ENCODE data around the gene XYLB.
A peak's percentile ranks its signal among the peaks of the same experiment; 100 is the strongest.

XYLB gene

DNA sequence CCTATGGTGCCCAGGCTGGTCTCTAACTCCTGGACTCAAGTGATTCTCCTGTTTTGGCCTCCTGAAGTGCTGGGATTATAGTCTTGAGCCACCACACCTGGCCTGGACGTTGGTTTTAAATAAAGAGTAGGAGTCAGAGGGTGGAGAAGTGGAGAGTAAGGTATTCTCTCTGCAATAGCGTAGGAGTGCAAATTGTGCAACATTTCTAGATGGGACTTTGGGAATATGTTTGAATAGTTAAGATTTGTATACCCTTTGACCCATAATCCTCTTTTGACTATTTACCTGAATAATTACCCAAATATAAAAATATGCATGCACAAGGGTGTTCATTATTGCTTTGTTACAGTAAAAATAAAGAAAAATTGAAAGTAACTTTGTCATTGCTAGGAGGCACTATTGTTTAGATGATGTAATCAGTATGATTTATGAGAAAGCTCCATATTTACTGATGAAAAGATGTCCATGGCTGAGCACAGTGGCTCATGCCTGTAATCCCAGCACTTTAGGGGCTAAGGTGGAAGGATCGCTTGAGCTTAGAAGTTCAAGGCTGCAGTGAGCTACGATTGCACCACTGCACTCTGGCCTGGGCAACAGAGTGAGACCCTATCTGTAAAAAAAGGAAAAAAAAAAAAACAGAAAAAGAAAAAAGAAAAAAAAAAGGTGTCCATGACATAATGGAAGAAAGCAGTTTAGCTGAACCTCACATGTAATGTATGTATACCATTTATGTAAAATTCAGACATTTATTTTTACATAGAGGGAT lies 15.1 kb upstream of the XYLB start:
- FAIRE-seq: no peak
- TF ChIP-seq POLR2AphosphoS5 (IDR thresholded peaks at IDR 0.05; ENCODE audit: low read depth, low read length) (no peak), TAF1 (IDR thresholded peaks at IDR 0.05; ENCODE audit: borderline replicate concordance, low read depth, low read length) (no peak), POLR2A (IDR thresholded peaks at IDR 0.05; ENCODE audit: low read depth, low read length) (no peak)
- DNase-seq (ENCODE audit: insufficient read length): no peak

DNA sequence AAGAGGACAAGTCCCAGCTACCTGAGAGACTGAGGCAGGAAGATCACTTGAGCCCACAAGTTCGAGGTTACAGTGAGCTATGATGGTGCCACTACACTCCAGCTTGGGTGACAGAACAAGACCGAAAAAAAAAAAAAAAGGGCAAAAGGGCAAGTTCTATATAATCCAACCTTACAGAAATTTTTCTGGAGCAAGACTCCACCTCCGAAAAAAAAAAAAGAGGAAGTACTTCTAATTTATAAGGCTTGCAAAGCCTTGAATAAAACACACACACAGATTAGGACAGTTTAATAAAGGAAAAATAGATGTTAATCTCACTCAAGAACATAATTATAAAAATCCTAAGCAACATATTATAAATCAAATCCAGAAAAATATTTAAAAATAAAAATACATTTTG lies 14.4 kb upstream of the XYLB start:
- no peak for FAIRE-seq
- no peak for DNase-seq (ENCODE audit: insufficient read length)
- no peak for TF ChIP-seq TAF1 (IDR thresholded peaks at IDR 0.05; ENCODE audit: borderline replicate concordance, low read depth, low read length)
- no peak for TF ChIP-seq POLR2A (IDR thresholded peaks at IDR 0.05; ENCODE audit: low read depth, low read length)
- no peak for TF ChIP-seq POLR2AphosphoS5 (IDR thresholded peaks at IDR 0.05; ENCODE audit: low read depth, low read length)

DNA sequence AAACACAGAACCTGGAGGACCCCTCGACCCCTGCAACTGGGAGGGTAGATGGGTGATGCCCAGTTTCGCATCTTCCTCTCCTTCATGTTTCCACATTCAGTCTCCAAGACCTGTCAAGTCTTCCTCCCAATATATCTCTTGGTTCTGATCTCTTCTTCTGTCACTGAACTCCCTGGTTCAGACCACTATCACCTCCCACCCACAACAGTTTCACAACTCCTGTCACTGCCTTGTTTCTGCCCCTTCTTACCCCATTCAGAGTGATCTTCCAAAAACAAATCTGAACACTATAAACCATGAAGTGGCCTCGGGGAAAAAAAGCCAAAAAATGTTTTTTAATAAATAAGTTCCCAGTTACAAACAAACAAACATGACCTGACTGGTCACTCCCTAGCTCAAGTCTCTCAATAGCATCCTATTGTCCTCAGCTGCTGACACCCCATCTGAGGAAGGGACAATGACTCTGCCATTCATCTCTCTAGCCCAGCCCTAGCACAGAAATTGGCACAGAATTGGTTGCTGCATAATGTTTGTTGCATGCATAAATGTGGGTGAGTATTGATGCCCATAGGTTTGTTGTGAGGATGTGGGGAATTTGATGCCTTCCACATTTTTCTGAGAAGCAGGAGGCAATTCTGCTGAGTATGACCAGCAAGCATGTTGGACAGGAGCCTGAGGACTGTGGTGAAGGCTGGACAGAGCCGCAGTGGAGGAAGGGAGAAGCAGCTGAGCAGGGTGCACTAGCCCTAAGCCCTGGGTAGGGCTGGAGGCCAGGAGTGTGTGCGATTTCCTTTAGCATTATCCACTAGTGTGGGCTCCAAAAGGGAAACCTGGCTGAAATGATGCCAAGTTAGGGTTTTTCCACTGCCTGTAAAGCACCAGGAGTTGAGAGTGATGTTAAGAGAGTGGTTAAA lies 12.2 kb upstream of the XYLB start:
- TF ChIP-seq POLR2AphosphoS5 (IDR thresholded peaks at IDR 0.05; ENCODE audit: low read depth, low read length) (no peak), POLR2A (IDR thresholded peaks at IDR 0.05; ENCODE audit: low read depth, low read length) (no peak), TAF1 (IDR thresholded peaks at IDR 0.05; ENCODE audit: borderline replicate concordance, low read depth, low read length) (no peak)
- FAIRE-seq (no peak), DNase-seq (ENCODE audit: insufficient read length) (no peak)

DNA sequence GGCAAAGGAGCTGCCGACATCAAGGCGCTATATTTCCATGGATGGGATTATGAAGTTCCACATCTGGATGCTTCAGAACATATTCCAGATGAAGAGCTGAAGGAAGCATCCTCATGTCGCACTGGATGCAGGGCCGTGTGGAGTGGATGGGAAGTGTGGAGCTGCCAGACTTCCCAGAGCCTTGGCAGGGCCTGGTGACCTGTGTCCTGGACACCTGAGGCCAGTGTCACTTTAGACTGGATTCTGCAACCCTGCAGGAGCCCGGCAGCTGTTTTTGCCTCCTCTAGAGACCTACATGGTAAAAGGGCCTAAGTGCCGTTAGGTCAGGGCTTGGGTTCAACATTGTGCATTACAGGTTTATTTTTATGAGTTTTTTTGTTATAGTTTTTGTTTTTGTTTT lies 11.3 kb upstream of the XYLB start:
- TF ChIP-seq POLR2A (IDR thresholded peaks at IDR 0.05; ENCODE audit: low read depth, low read length) (no peak), POLR2AphosphoS5 (IDR thresholded peaks at IDR 0.05; ENCODE audit: low read depth, low read length) (no peak), TAF1 (IDR thresholded peaks at IDR 0.05; ENCODE audit: borderline replicate concordance, low read depth, low read length) (no peak)
- no peak for FAIRE-seq
- no peak for DNase-seq (ENCODE audit: insufficient read length)

DNA sequence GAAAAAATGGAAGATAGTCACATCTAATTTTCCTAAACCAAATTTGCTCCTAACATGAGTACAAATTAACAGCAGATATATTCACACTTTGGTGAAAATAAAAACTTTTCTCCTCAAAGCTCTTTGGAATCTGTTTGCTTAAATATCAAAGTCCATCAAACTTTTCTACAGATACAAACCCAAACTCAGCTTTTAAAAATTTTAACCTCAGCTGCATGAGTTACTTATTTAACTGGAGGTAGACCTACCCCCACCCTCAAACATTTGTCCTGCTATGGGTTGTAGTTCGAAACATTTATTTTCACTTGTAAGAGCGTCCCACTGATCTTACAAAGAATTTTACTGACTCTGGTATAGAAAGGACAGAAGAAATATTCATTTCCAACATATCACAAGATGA lies 8.9 kb upstream of the XYLB start:
- FAIRE-seq (no peak), DNase-seq (ENCODE audit: insufficient read length) (no peak)
- TF ChIP-seq POLR2A (IDR thresholded peaks at IDR 0.05; ENCODE audit: low read depth, low read length) (no peak), TAF1 (IDR thresholded peaks at IDR 0.05; ENCODE audit: borderline replicate concordance, low read depth, low read length) (no peak), POLR2AphosphoS5 (IDR thresholded peaks at IDR 0.05; ENCODE audit: low read depth, low read length) (no peak)

DNA sequence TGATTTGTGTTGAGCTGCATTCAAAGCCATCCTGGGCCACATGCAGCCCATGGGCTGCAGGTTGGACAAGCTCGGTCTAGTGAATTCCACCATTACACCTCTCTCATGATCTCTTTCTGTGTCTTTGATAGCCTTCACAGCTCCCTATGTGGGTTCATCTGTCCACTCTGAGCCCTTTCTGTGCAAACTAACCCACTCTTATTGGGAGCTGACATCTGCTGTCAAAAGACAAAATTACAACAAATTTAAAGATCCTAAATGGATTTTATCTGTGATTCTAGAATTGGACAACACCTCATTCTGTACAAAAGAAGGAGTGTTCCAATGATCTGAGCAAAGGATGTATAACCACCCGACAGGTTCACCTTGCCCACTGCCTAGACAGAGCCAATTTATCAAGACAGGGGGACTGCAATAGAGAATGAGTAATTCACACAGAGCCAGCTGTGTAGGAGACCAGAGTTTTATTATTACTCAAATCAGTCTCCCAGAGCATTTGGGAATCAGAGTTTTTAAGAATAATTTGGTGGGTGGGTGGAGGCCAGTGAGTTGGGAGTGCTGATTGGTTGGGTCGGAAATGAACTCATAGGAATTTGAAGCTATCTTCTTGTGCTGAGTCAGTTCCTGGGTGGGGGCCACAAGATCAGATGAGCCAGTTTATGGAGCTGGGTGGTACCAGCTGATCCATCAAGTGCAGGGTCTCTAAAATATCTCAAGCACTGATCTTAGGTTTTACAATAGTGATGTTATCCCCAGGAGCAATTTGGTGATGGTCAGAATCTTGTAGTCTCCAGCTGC lies 2.6 kb upstream of the XYLB start:
- no peak for FAIRE-seq

DNA sequence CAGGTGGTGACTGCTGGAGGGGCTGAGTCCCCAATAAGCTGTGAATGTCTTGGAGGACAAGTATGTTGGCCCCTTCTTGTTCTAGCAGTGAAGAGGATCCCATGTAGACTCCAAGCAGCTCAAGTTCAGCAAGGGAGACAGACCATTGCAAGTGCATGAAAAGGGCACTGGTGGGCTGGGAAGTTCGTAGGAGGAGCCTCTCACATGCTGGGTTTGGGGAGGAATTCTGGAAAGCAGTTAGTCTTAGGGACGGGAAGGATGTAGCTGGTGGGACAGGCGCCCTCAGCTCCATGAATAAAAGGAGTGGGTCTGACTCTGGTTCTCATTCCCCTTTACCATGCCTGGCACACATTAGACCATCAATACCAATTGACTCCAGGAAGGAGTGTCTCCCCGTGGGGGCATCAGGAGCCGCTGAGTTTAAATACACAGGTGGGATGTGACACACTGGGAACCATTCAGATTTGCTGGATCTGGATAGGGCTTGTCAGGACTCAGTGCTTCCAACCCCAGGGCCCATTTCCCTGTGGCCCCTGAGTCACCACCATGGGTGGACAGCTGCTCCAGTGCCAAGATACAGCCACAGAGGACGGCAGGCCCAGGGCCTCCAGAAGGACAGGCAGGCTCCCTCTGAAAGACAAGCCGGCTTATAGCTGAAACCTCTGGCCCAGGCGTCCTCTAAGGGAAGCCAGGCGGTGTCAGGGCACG lies 552 bp upstream of the XYLB start:
- DNase-seq (ENCODE audit: insufficient read length) (no peak), FAIRE-seq (no peak)
- no peak for TF ChIP-seq TAF1 (IDR thresholded peaks at IDR 0.05; ENCODE audit: borderline replicate concordance, low read depth, low read length)
- TF ChIP-seq POLR2AphosphoS5 (IDR thresholded peaks at IDR 0.05; ENCODE audit: low read depth, low read length): no peak
- TF ChIP-seq POLR2A (IDR thresholded peaks at IDR 0.05; ENCODE audit: low read depth, low read length): no peak

More for the DNA sequence above, 2.6 kb upstream of the XYLB start:
- DNase-seq (ENCODE audit: insufficient read length): no peak
- TF ChIP-seq TAF1 (IDR thresholded peaks at IDR 0.05; ENCODE audit: borderline replicate concordance, low read depth, low read length): no peak
- TF ChIP-seq POLR2A (IDR thresholded peaks at IDR 0.05; ENCODE audit: low read depth, low read length): no peak
- no peak for TF ChIP-seq POLR2AphosphoS5 (IDR thresholded peaks at IDR 0.05; ENCODE audit: low read depth, low read length)

DNA sequence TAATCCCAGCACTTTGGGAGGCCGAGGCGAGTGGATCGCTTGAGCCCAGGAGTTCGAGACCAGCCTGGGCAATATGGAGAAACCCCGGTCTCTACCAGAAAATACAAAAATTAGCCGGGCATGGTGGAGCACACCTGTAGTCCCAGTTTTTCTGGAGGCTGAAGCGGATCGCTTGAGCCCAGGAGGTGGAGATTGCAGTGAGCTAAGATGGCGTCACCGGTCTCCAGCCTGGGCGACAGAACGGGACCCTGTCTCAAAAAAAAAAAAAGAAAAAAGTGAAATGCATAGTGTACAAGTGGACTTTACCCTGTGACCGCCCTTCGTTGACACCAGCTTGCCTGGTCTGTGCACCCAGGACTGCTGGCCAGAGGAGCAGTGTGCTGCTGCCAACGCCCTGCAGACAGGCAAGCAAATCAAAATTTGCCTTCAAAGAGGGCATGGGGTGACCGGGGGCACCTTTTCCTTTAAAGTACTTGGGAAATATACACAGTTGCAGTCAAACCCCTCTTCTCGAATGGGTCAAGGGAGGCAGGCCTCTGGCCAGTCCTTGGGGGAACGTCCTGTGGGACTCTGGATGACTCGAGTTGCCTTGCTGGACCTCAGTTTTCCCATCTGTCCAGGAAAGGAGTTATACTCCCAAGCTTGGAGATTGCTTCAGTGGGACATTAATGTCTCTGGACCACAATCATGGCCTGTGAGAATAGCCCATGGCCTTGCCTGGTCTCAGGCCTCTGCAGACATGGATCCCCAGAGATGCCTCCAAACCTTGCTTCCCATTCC lies 1.0 kb downstream of the XYLB start:
- FAIRE-seq: peak; percentile 5
- TF ChIP-seq TAF1 (IDR thresholded peaks at IDR 0.05; ENCODE audit: borderline replicate concordance, low read depth, low read length): no peak
- TF ChIP-seq POLR2A (IDR thresholded peaks at IDR 0.05; ENCODE audit: low read depth, low read length): no peak
- TF ChIP-seq POLR2AphosphoS5 (IDR thresholded peaks at IDR 0.05; ENCODE audit: low read depth, low read length): no peak
- no peak for DNase-seq (ENCODE audit: insufficient read length)

DNA sequence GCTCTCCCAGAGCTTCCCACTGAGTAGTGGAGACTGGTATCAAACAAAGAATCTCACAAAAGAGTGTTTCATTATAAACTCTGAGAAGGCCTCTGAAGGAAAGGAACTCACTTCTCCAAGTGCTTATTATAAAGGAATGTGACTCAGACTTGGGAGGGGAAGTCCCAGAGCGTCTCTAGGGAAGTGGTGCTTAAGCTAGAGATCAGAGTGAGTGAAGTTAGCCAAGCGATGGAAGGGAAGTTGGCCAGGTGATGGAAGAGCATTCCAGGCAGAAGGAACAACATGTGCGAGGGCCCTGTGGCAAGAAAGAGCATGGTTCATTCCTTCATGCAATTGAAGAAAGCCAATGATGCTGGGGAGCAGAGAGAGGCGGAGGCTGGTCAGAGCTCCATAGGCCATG lies 2.3 kb downstream of the XYLB start:
- FAIRE-seq (no peak), DNase-seq (ENCODE audit: insufficient read length) (no peak)
- TF ChIP-seq POLR2AphosphoS5 (IDR thresholded peaks at IDR 0.05; ENCODE audit: low read depth, low read length) (no peak), TAF1 (IDR thresholded peaks at IDR 0.05; ENCODE audit: borderline replicate concordance, low read depth, low read length) (no peak), POLR2A (IDR thresholded peaks at IDR 0.05; ENCODE audit: low read depth, low read length) (no peak)

All from GM12892 (cell line).